ACC112 (cell line): ENCODE measurements around the gene ARL5C.
"Not testable (repeated sequence)": the region's sequence is repeated elsewhere in the genome, so short reads cannot be mapped to it uniquely, and the experiment has no call there.

ENCODE experiments used
- H2AFZ ChIP-seq: fragments of 200-600 bp; sonication (generic); one replicate; pipeline ENCODE4 v1.6.0; 2017; ENCODE audit warnings: antibody characterized with exemption, low read length; ENCODE audit not compliant: unreplicated experiment
- H3K27ac ChIP-seq: fragments of 200-600 bp; sonication (generic); 2 replicates; pipeline ENCODE4 v1.5.1; 2014; ENCODE audit warnings: low read depth, mild to moderate bottlenecking, antibody characterized with exemption, low read length, moderate library complexity
- H3K27me3 ChIP-seq: fragments of 200-600 bp; sonication (generic); 2 replicates; pipeline ENCODE4 v1.6.1; 2014; ENCODE audit warnings: mild to moderate bottlenecking, antibody characterized with exemption, low read length, moderate library complexity, mixed read lengths; ENCODE audit not compliant: insufficient read depth
- H3K36me3 ChIP-seq: fragments of 200-600 bp; sonication (generic); 2 replicates; pipeline ENCODE4 v1.6.1; 2016; ENCODE audit warnings: mild to moderate bottlenecking, antibody characterized with exemption, low read length, moderate library complexity, mixed read lengths; ENCODE audit not compliant: insufficient read depth
- H3K4me1 ChIP-seq: fragments of 200-600 bp; sonication (generic); one replicate; pipeline ENCODE4 v1.6.1; 2016; ENCODE audit warnings: low read length, mixed read lengths; ENCODE audit not compliant: insufficient read depth, unreplicated experiment, control insufficient read depth
- H3K4me3 ChIP-seq: fragments of 200-600 bp; sonication (generic); 2 replicates; pipeline ENCODE4 v1.5.1; 2014; ENCODE audit warnings: mild to moderate bottlenecking, low read depth, low read length
- H3K79me2 ChIP-seq: fragments of 200-600 bp; sonication (generic); one replicate; pipeline ENCODE4 v1.6.0; 2016; ENCODE audit warnings: low read length; ENCODE audit not compliant: control insufficient read depth, unreplicated experiment, insufficient read depth

The ARL5C gene

GRCh38 chr17:39122991-39123390, 43.0 kb downstream of the ARL5C start:
- Histone ChIP-seq H3K36me3 (no peaks in the 10 kb centered on the region), H2AFZ (no peak overlapping the region), H3K4me1 (no peaks in the 10 kb centered on the region), H3K79me2 (no peaks in the 10 kb centered on the region), H3K27ac (no peak overlapping the region), H3K27me3 (no peaks in the 10 kb centered on the region), H3K4me3 (no peak overlapping the region)

GRCh38 chr17:39121919-39122318, 44.0 kb downstream of the ARL5C start:
- H2AFZ ChIP-seq, H3K4me3 ChIP-seq, H3K4me1 ChIP-seq, H3K79me2 ChIP-seq, H3K27ac ChIP-seq, H3K36me3 ChIP-seq, H3K27me3 ChIP-seq: not testable (repeated sequence)

GRCh38 chr17:39118674-39119419, 47.1 kb downstream of the ARL5C start:
- Histone ChIP-seq H3K4me3 (no peak overlapping the region), H3K27me3 (no peaks in the 10 kb centered on the region), H3K79me2 (no peaks in the 10 kb centered on the region), H3K4me1 (peaks cover 12% of the 10 kb centered on the region), H3K36me3 (no peaks in the 10 kb centered on the region), H3K27ac (no peak overlapping the region), H2AFZ (no peak overlapping the region)

GRCh38 chr17:39116224-39116623, 49.7 kb downstream of the ARL5C start:
- peaks cover 12% of the 10 kb centered on the region for H3K4me1 ChIP-seq
- no peaks in the 10 kb centered on the region for H3K36me3 ChIP-seq
- H3K27me3 ChIP-seq, result no peaks in the 10 kb centered on the region
- no peak overlapping the region for H2AFZ ChIP-seq
- H3K79me2 ChIP-seq, result no peaks in the 10 kb centered on the region
- no peak overlapping the region for H3K4me3 ChIP-seq
- no peak overlapping the region for H3K27ac ChIP-seq

GRCh38 chr17:39115135-39115534, 50.8 kb downstream of the ARL5C start:
- Histone ChIP-seq H3K27ac (peak overlapping the region; percentile 50), H3K36me3 (no peaks in the 10 kb centered on the region), H3K4me3 (0 out of 2 replicates have a peak overlapping the region, but pooled peaks have one; percentile 12), H3K4me1 (peaks cover 12% of the 10 kb centered on the region), H3K79me2 (no peaks in the 10 kb centered on the region), H3K27me3 (no peaks in the 10 kb centered on the region), H2AFZ (peak overlapping the region; percentile 67)

- H2AFZ ChIP-seq, result peak overlapping the region; percentile 67
- no peaks in the 10 kb centered on the region for H3K27me3 ChIP-seq
- H3K4me1 ChIP-seq, result peaks cover 12% of the 10 kb centered on the region
- no peaks in the 10 kb centered on the region for H3K79me2 ChIP-seq
- no peaks in the 10 kb centered on the region for H3K36me3 ChIP-seq
- H3K27ac ChIP-seq, result peak overlapping the region; percentile 50
- 0 out of 2 replicates have a peak overlapping the region, but pooled peaks have one; percentile 12 for H3K4me3 ChIP-seq
Observed at GRCh38 chr17:39114723-39115122, 51.2 kb downstream of the ARL5C start.

GRCh38 chr17:39113871-39114270, 52.1 kb downstream of the ARL5C start:
- no peaks in the 10 kb centered on the region for H3K36me3 ChIP-seq
- peaks cover 12% of the 10 kb centered on the region for H3K4me1 ChIP-seq
- H3K27ac ChIP-seq, result no peak overlapping the region
- H3K27me3 ChIP-seq, result no peaks in the 10 kb centered on the region
- no peak overlapping the region for H3K4me3 ChIP-seq
- H3K79me2 ChIP-seq, result no peaks in the 10 kb centered on the region
- H2AFZ ChIP-seq, result no peak overlapping the region

- no peaks in the 10 kb centered on the region for H3K36me3 ChIP-seq
- no peak overlapping the region for H2AFZ ChIP-seq
- no peak overlapping the region for H3K27ac ChIP-seq
- H3K79me2 ChIP-seq, result no peaks in the 10 kb centered on the region
- H3K27me3 ChIP-seq, result peaks cover 7% of the 10 kb centered on the region; the same call in 1 of the 2 replicates
- H3K4me1 ChIP-seq, result peaks cover 12% of the 10 kb centered on the region
- H3K4me3 ChIP-seq, result no peak overlapping the region
Observed at GRCh38 chr17:39110435-39111136, 55.4 kb downstream of the ARL5C start.

- Histone ChIP-seq H3K27ac (no peak overlapping the region), H3K36me3 (no peaks in the 10 kb centered on the region), H2AFZ (no peak overlapping the region), H3K79me2 (no peaks in the 10 kb centered on the region), H3K4me3 (no peak overlapping the region), H3K27me3 (peaks cover 7% of the 10 kb centered on the region; the same call in 1 of the 2 replicates), H3K4me1 (no peaks in the 10 kb centered on the region)
Observed at GRCh38 chr17:39108461-39109375, 57.2 kb downstream of the ARL5C start.

- H3K27me3 ChIP-seq, result peaks cover 7% of the 10 kb centered on the region; the same call in 1 of the 2 replicates
Observed at GRCh38 chr17:39107973-39108372, 58.0 kb downstream of the ARL5C start.

More at GRCh38 chr17:39107973-39108372, 58.0 kb downstream of the ARL5C start:
- Histone ChIP-seq H3K4me1 (no peaks in the 10 kb centered on the region), H3K36me3 (no peaks in the 10 kb centered on the region), H2AFZ (no peak overlapping the region), H3K27ac (no peak overlapping the region), H3K4me3 (no peak overlapping the region), H3K79me2 (no peaks in the 10 kb centered on the region)
